ENCODE data around the gene NKX2-2.

Gene NKX2-2

GRCh38 chr20:21546355-21546754, 32.5 kb upstream of the NKX2-2 start:
- no peaks in the 10 kb centered on the region for H3K9me3 ChIP-seq (ENCODE audit: control insufficient read depth in 2 of 2, low read length in 2 of 2)
- H3K36me3 ChIP-seq (ENCODE audit: control insufficient read depth in 2 of 2, insufficient read depth in 2 of 2, low read length in 2 of 2), result no peaks in the 10 kb centered on the region
- no peak overlapping the region for H3K9ac ChIP-seq (ENCODE audit: low read length in 2 of 2)
- no peak overlapping the region for H3K4me3 ChIP-seq (ENCODE audit: low read length in 2 of 2)
- no peaks in the 10 kb centered on the region for H3K4me1 ChIP-seq (ENCODE audit: control insufficient read depth, insufficient read depth, low read length)
- peaks cover 2 to 7% of the 10 kb centered on the region in 2 donors for H3K27me3 ChIP-seq (ENCODE audit: control insufficient read depth in 1 of 2, insufficient read depth in 2 of 2, low read length in 2 of 2)
- H3K27ac ChIP-seq (ENCODE audit: low read length), result no peak overlapping the region

DNA sequence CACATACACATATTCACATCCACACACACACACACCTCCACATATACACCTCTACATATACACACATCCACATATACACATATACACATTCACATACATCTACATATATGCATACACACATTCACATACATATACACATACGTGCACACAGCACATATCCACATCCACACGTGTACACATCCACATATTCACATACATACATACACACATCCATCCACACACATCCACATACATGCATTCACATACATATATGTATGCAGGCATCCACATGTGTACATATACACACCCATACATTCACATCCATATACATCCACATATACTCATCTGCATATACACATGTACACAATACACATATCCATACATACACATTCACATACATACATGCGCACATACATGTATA, 25.6 kb upstream of the NKX2-2 start:
- Histone ChIP-seq H3K27me3 (ENCODE audit: control insufficient read depth in 1 of 2, insufficient read depth in 2 of 2, low read length in 2 of 2) (peaks cover 4 to 13% of the 10 kb centered on the region in 2 donors), H3K4me1 (ENCODE audit: control insufficient read depth, insufficient read depth, low read length) (no peaks in the 10 kb centered on the region), H3K36me3 (ENCODE audit: control insufficient read depth in 2 of 2, insufficient read depth in 2 of 2, low read length in 2 of 2) (no peaks in the 10 kb centered on the region), H3K9ac (ENCODE audit: low read length in 2 of 2) (no peak overlapping the region), H3K27ac (ENCODE audit: low read length) (no peak overlapping the region), H3K4me3 (ENCODE audit: low read length in 2 of 2) (no peak overlapping the region), H3K9me3 (ENCODE audit: control insufficient read depth in 2 of 2, low read length in 2 of 2) (no peaks in the 10 kb centered on the region)

DNA sequence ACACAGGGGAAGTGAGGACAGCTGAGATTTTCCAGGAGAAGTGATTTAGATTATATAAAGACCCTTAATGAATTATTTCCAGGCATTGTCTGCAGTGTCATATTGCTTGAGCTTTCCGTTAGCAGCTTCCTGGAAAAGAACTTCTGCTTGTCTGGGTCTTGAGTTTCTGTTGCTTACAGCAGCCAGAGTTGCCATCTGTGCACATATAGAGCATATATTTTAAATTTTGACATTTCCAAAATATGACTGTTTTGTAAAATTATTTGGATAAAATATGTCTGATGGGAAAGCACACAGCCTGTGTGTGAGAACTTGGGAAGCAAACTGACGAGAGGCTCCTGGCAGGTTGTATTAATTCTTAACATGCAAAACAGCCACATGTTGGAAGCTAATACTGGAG, 21.0 kb upstream of the NKX2-2 start:
- Histone ChIP-seq H3K27ac (ENCODE audit: low read length) (no peak overlapping the region), H3K4me1 (ENCODE audit: control insufficient read depth, insufficient read depth, low read length) (no peaks in the 10 kb centered on the region), H3K27me3 (ENCODE audit: control insufficient read depth in 1 of 2, insufficient read depth in 2 of 2, low read length in 2 of 2) (peaks cover 10 to 13% of the 10 kb centered on the region in 2 donors), H3K4me3 (ENCODE audit: low read length in 2 of 2) (no peak overlapping the region), H3K9ac (ENCODE audit: low read length in 2 of 2) (no peak overlapping the region), H3K9me3 (ENCODE audit: control insufficient read depth in 2 of 2, low read length in 2 of 2) (no peaks in the 10 kb centered on the region), H3K36me3 (ENCODE audit: control insufficient read depth in 2 of 2, insufficient read depth in 2 of 2, low read length in 2 of 2) (no peaks in the 10 kb centered on the region)

- no peak overlapping the region for H3K4me3 ChIP-seq (ENCODE audit: low read length in 2 of 2)
- no peak overlapping the region for H3K27ac ChIP-seq (ENCODE audit: low read length)
- H3K9me3 ChIP-seq (ENCODE audit: control insufficient read depth in 2 of 2, low read length in 2 of 2), result no peaks in the 10 kb centered on the region
- H3K9ac ChIP-seq (ENCODE audit: low read length in 2 of 2), result no peak overlapping the region
- H3K36me3 ChIP-seq (ENCODE audit: control insufficient read depth in 2 of 2, insufficient read depth in 2 of 2, low read length in 2 of 2), result no peaks in the 10 kb centered on the region
- H3K27me3 ChIP-seq (ENCODE audit: control insufficient read depth in 1 of 2, insufficient read depth in 2 of 2, low read length in 2 of 2), result peaks cover 10 to 14% of the 10 kb centered on the region in 2 donors
- H3K4me1 ChIP-seq (ENCODE audit: control insufficient read depth, insufficient read depth, low read length), result no peaks in the 10 kb centered on the region
Measured at GRCh38 chr20:21534453-21534852, 20.6 kb upstream of the NKX2-2 start.

DNA sequence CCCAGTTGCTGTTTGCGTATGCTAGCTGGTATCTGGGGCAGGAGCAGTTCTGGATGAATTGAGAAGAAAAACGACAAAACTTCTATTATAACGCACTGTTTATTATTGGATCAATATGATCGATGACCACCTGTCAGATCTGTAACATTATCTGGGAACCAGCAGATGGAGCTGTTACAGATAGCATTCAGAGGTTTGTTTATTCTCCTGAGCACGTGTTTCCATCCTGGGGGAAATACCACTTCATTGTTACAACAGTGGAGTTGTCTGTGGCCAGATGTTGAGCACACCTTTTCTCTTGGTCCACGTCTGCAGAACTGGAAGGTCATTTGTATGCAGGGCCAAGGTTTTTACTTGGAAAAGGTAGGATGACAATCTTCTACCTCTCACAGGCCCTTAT, 16.0 kb upstream of the NKX2-2 start:
- H3K27ac ChIP-seq (ENCODE audit: low read length), result no peak overlapping the region
- no peaks in the 10 kb centered on the region for H3K9me3 ChIP-seq (ENCODE audit: control insufficient read depth in 2 of 2, low read length in 2 of 2)
- H3K4me1 ChIP-seq (ENCODE audit: control insufficient read depth, insufficient read depth, low read length), result no peaks in the 10 kb centered on the region
- H3K27me3 ChIP-seq (ENCODE audit: control insufficient read depth in 1 of 2, insufficient read depth in 2 of 2, low read length in 2 of 2), result peaks cover 14 to 15% of the 10 kb centered on the region in 2 donors
- H3K4me3 ChIP-seq (ENCODE audit: low read length in 2 of 2), result no peak overlapping the region
- no peaks in the 10 kb centered on the region for H3K36me3 ChIP-seq (ENCODE audit: control insufficient read depth in 2 of 2, insufficient read depth in 2 of 2, low read length in 2 of 2)
- no peak overlapping the region for H3K9ac ChIP-seq (ENCODE audit: low read length in 2 of 2)

DNA sequence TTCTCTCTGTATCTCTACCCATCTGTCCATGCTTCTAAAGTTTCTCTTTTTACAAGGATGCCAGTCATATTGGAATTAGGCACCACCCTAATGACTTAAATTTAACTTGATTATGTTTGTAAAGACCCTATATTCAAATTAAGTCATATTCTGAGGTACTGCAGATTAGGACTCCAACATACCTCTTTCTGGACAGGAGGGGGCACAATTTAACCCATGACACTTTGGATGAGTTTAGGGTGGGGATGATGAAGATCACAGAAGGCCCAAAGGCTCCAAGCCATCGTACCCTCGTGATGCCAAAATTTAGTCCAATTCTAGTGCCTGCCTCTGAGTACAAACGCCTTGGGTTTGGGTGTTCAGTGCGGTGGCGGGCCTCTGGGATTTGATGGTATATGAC, 15.0 kb upstream of the NKX2-2 start:
- Histone ChIP-seq H3K36me3 (ENCODE audit: control insufficient read depth in 2 of 2, insufficient read depth in 2 of 2, low read length in 2 of 2) (no peaks in the 10 kb centered on the region), H3K27ac (ENCODE audit: low read length) (no peak overlapping the region), H3K4me3 (ENCODE audit: low read length in 2 of 2) (no peak overlapping the region), H3K27me3 (ENCODE audit: control insufficient read depth in 1 of 2, insufficient read depth in 2 of 2, low read length in 2 of 2) (peaks cover 18 to 22% of the 10 kb centered on the region in 2 donors), H3K4me1 (ENCODE audit: control insufficient read depth, insufficient read depth, low read length) (no peaks in the 10 kb centered on the region), H3K9ac (ENCODE audit: low read length in 2 of 2) (no peak overlapping the region), H3K9me3 (ENCODE audit: control insufficient read depth in 2 of 2, low read length in 2 of 2) (no peaks in the 10 kb centered on the region)

GRCh38 chr20:21527908-21528307, 14.0 kb upstream of the NKX2-2 start:
- H3K27ac ChIP-seq (ENCODE audit: low read length), result no peak overlapping the region
- H3K27me3 ChIP-seq (ENCODE audit: control insufficient read depth in 1 of 2, insufficient read depth in 2 of 2, low read length in 2 of 2), result peaks cover 26 to 28% of the 10 kb centered on the region in 2 donors
- H3K9ac ChIP-seq (ENCODE audit: low read length in 2 of 2), result no peak overlapping the region
- H3K4me1 ChIP-seq (ENCODE audit: control insufficient read depth, insufficient read depth, low read length), result no peaks in the 10 kb centered on the region
- H3K9me3 ChIP-seq (ENCODE audit: control insufficient read depth in 2 of 2, low read length in 2 of 2), result no peaks in the 10 kb centered on the region
- H3K36me3 ChIP-seq (ENCODE audit: control insufficient read depth in 2 of 2, insufficient read depth in 2 of 2, low read length in 2 of 2), result no peaks in the 10 kb centered on the region
- H3K4me3 ChIP-seq (ENCODE audit: low read length in 2 of 2), result no peak overlapping the region

DNA sequence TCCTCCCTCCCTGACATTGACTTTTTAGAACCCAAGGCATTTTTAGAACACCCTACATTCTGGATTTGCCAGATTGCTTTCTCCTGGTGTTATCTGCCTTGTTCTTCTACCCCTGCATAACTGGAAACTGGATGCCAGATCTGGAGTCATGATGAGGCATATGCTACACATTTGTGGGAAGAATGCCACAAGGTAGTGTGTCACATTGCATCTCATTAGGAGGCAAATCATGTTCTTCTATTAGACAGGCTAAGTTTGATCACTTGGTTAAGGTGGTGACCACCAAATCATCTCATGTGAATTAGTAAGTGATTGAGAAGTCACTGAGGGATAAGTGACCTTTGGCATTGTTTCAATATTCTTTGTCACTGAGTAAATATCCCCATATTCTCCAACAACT, 12.9 kb upstream of the NKX2-2 start:
- Histone ChIP-seq H3K36me3 (ENCODE audit: control insufficient read depth in 2 of 2, insufficient read depth in 2 of 2, low read length in 2 of 2) (no peaks in the 10 kb centered on the region), H3K4me3 (ENCODE audit: low read length in 2 of 2) (no peak overlapping the region), H3K27ac (ENCODE audit: low read length) (no peak overlapping the region), H3K27me3 (ENCODE audit: control insufficient read depth in 1 of 2, insufficient read depth in 2 of 2, low read length in 2 of 2) (peaks cover 27 to 34% of the 10 kb centered on the region in 2 donors), H3K9ac (ENCODE audit: low read length in 2 of 2) (no peak overlapping the region), H3K9me3 (ENCODE audit: control insufficient read depth in 2 of 2, low read length in 2 of 2) (no peaks in the 10 kb centered on the region), H3K4me1 (ENCODE audit: control insufficient read depth, insufficient read depth, low read length) (peaks cover 3% of the 10 kb centered on the region)

DNA sequence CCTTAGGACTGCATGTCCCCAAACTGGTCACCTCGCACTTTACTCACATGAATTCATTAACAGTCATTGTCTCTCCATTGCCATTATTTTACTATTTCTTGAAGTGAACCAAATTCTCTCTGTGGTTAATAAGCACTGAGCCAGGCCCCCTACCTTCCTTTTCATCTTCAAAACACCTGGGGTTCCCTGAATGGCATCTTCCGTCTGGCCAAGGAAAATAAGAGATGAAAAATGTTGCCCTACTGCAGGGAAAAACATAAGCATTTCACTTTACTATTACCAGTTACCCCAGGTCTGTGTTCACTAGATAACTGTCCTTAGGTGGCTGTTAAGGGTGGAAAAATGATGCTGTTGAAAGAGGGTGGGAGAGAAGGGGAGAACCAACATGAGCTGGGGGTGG, 10.0 kb upstream of the NKX2-2 start:
- no peaks in the 10 kb centered on the region for H3K36me3 ChIP-seq (ENCODE audit: control insufficient read depth in 2 of 2, insufficient read depth in 2 of 2, low read length in 2 of 2)
- no peaks in the 10 kb centered on the region for H3K9me3 ChIP-seq (ENCODE audit: control insufficient read depth in 2 of 2, low read length in 2 of 2)
- H3K4me3 ChIP-seq (ENCODE audit: low read length in 2 of 2), result no peak overlapping the region
- H3K9ac ChIP-seq (ENCODE audit: low read length in 2 of 2), result no peak overlapping the region
- H3K27ac ChIP-seq (ENCODE audit: low read length), result no peak overlapping the region
- peaks cover 48 to 58% of the 10 kb centered on the region in 2 donors for H3K27me3 ChIP-seq (ENCODE audit: control insufficient read depth in 1 of 2, insufficient read depth in 2 of 2, low read length in 2 of 2)
- peaks cover 4% of the 10 kb centered on the region for H3K4me1 ChIP-seq (ENCODE audit: control insufficient read depth, insufficient read depth, low read length)

GRCh38 chr20:21523281-21523868, 9.5 kb upstream of the NKX2-2 start:
- peaks cover 4% of the 10 kb centered on the region for H3K4me1 ChIP-seq (ENCODE audit: control insufficient read depth, insufficient read depth, low read length)
- no peak overlapping the region for H3K9ac ChIP-seq (ENCODE audit: low read length in 2 of 2)
- no peaks in the 10 kb centered on the region for H3K36me3 ChIP-seq (ENCODE audit: control insufficient read depth in 2 of 2, insufficient read depth in 2 of 2, low read length in 2 of 2)
- no peak overlapping the region for H3K27ac ChIP-seq (ENCODE audit: low read length)
- H3K9me3 ChIP-seq (ENCODE audit: control insufficient read depth in 2 of 2, low read length in 2 of 2), result no peaks in the 10 kb centered on the region
- peaks cover 51 to 63% of the 10 kb centered on the region in 2 donors for H3K27me3 ChIP-seq (ENCODE audit: control insufficient read depth in 1 of 2, insufficient read depth in 2 of 2, low read length in 2 of 2)
- no peak overlapping the region for H3K4me3 ChIP-seq (ENCODE audit: low read length in 2 of 2)

DNA sequence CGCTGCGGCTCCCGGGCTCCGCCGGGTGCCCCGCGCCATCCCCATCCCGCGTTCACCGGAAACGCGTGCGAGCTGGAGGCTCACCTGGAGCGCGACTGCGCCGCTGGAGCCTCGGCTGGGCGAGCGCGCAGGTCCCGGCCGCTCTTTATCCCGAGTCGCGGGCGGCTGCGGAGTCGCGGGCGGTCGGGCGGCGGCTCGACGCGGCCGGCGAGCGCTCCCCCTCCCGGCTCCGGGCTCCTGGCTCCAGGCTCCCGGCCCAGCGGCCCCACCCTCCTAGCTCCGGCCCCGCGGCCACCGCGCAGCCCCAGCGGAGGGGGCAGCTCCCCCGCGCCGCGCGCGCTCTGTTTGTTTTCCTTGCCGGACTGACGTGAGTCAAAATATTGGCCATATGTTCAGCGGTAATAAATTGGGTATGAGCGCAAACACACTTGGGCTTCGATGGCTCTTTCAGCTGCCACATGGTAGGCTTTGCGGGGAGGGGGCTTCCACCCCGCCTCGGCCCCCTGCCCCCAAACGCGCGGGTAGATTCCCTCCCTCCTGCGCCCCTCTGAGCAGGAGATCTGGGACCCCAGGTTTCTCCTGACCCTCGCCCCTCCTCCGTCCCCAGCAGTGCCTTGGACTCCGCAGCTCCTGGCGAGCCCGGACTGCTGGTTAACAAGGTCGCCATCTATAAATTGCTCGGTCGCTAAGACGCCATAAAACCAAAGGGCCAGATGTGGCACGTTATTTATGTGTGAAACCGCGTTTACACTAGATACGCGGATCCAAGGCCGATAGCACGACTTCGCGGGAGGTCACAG, 8.8 kb upstream of the NKX2-2 start:
- Histone ChIP-seq H3K27me3 (ENCODE audit: control insufficient read depth in 1 of 2, insufficient read depth in 2 of 2, low read length in 2 of 2) (peaks cover 57 to 70% of the 10 kb centered on the region in 2 donors), H3K4me1 (ENCODE audit: control insufficient read depth, insufficient read depth, low read length) (peaks cover 4% of the 10 kb centered on the region), H3K9me3 (ENCODE audit: control insufficient read depth in 2 of 2, low read length in 2 of 2) (no peaks in the 10 kb centered on the region), H3K4me3 (ENCODE audit: low read length in 2 of 2) (no peak overlapping the region), H3K9ac (ENCODE audit: low read length in 2 of 2) (no peak overlapping the region), H3K36me3 (ENCODE audit: control insufficient read depth in 2 of 2, insufficient read depth in 2 of 2, low read length in 2 of 2) (no peaks in the 10 kb centered on the region), H3K27ac (ENCODE audit: low read length) (no peak overlapping the region)

Measured in stomach smooth muscle (tissue), 2 donors.